ENCODE results near the gene HARS1. TPM values are rescaled to one million over a fixed set of nuclear protein-coding genes. Genes with fewer than 3 reads are reported as not detected.

Gene HARS1
- total and polyA plus RNA-seq, 2 of the 13 experiments (the other 11 are each of a cell fraction or from before 2014, with no cell fraction given), result 36.9 to 66.2 TPM

DNA sequence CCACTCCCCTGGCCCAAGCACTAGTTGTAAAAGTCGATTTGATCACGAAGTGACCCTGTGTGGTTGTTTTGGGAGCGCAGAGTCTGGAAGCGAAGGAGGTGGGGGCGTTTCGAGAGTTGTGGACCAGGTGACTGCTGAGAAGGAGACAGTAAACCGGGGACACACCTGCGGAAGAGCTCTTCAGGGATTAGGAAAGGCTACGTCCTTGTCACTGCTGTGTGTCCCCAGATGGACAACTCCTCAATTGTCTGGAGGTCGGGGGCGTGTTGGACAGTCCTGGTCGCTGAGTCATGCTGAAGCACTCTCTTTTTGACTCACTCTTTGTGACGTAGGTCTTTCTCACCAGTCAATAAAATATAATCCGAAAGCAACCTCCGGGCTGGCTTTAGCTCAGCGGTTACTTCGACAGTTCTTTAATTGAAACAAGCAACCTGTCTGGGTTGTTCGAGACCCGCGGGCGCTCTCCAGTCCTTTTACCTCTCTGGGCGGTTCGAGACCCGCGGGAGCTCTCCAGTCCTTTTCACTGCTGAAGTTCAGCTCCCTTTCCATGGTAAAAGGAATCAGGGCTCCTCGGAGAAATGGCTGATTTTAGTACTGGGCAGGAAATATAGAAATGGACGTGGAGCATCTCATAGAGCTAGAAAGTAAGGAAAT is 19.9 kb upstream of the HARS1 start (continued):
- TF ChIP-seq, protein P1, sequence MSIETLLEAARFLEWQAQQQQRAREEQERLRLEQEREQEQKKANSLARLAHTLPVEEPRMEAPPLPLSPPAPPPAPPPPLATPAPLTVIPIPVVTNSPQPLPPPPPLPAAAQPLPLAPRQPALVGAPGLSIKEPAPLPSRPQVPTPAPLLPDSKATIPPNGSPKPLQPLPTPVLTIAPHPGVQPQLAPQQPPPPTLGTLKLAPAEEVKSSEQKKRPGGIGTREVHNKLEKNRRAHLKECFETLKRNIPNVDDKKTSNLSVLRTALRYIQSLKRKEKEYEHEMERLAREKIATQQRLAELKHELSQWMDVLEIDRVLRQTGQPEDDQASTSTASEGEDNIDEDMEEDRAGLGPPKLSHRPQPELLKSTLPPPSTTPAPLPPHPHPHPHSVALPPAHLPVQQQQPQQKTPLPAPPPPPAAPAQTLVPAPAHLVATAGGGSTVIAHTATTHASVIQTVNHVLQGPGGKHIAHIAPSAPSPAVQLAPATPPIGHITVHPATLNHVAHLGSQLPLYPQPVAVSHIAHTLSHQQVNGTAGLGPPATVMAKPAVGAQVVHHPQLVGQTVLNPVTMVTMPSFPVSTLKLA (IDR thresholded peaks at IDR 0.05), result peak; percentile 56
- TF ChIP-seq NFE2L2 (IDR thresholded peaks at IDR 0.05; ENCODE audit: low read length), result peak; percentile 97
- TF ChIP-seq CBX5 (CRISPR knock-in tag; IDR thresholded peaks at IDR 0.05; ENCODE audit: borderline replicate concordance), result peak; percentile 73; the same call in 1 of the 2 replicates
- no peak for TF ChIP-seq ZBTB7A (CRISPR knock-in tag; IDR thresholded peaks at IDR 0.05)
- peak; percentile 48 for TF ChIP-seq PHF5A (CRISPR knock-in tag; IDR thresholded peaks at IDR 0.05; ENCODE audit: low read depth, unreplicated experiment)
- TF ChIP-seq ZFYVE20 (CRISPR knock-in tag; IDR thresholded peaks at IDR 0.05; ENCODE audit: borderline replicate concordance, low read depth), result no peak
- TF ChIP-seq NFKBIZ (CRISPR knock-in tag; IDR thresholded peaks at IDR 0.05), result peak; percentile 54; the same call in 1 of the 2 replicates
- TF ChIP-seq ARNT2 (CRISPR knock-in tag; IDR thresholded peaks at IDR 0.05; ENCODE audit: low read depth), result peak; percentile 62; the same call in 1 of the 2 replicates
- peak; percentile 70 for TF ChIP-seq FOXP4 (CRISPR knock-in tag; IDR thresholded peaks at IDR 0.05)
- TF ChIP-seq, protein P2, sequence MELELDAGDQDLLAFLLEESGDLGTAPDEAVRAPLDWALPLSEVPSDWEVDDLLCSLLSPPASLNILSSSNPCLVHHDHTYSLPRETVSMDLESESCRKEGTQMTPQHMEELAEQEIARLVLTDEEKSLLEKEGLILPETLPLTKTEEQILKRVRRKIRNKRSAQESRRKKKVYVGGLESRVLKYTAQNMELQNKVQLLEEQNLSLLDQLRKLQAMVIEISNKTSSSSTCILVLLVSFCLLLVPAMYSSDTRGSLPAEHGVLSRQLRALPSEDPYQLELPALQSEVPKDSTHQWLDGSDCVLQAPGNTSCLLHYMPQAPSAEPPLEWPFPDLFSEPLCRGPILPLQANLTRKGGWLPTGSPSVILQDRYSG (CRISPR knock-in tag; IDR thresholded peaks at IDR 0.05), result no peak
- peak; percentile 83; the same call in 1 of the 2 replicates for TF ChIP-seq DNMT3B (CRISPR knock-in tag; conservative IDR thresholded peaks at IDR 0.05)
- 0 out of 2 replicates have a peak, but pooled peaks have one; percentile 77 for TF ChIP-seq ZNF557 (CRISPR knock-in tag; IDR thresholded peaks at IDR 0.05)
- TF ChIP-seq ETV5 (CRISPR knock-in tag; IDR thresholded peaks at IDR 0.05; ENCODE audit: borderline replicate concordance), result peak; percentile 29; the same call in 1 of the 2 replicates
- 0 out of 2 replicates have a peak, but pooled peaks have one; percentile 25 for TF ChIP-seq KAT7 (CRISPR knock-in tag; IDR thresholded peaks at IDR 0.05; ENCODE audit: borderline replicate concordance)
- peak; percentile 76; the same call in 1 of the 2 replicates for TF ChIP-seq JUND (CRISPR knock-in tag; IDR thresholded peaks at IDR 0.05)
- peak; percentile 90 for TF ChIP-seq MAFF (IDR thresholded peaks at IDR 0.05; ENCODE audit: low read depth, low read length)
- TF ChIP-seq GMEB2 (CRISPR knock-in tag; IDR thresholded peaks at IDR 0.05; ENCODE audit: low read depth), result no peak
- TF ChIP-seq ZHX1 (CRISPR knock-in tag; IDR thresholded peaks at IDR 0.05; ENCODE audit: low read depth), result no peak
- 0 out of 2 replicates have a peak, but pooled peaks have one; percentile 71 for TF ChIP-seq ZSCAN9 (CRISPR knock-in tag; IDR thresholded peaks at IDR 0.05; ENCODE audit: borderline replicate concordance)
- TF ChIP-seq CREM (IDR thresholded peaks at IDR 0.05), result peak; percentile 98
- TF ChIP-seq CREM (CRISPR knock-in tag; IDR thresholded peaks at IDR 0.05), result 0 out of 2 replicates have a peak, but pooled peaks have one; percentile 25
- TF ChIP-seq SOX5 (CRISPR knock-in tag; IDR thresholded peaks at IDR 0.05; ENCODE audit: borderline replicate concordance), result peak; percentile 83; the same call in 1 of the 2 replicates
